Activated CD4-positive, alpha-beta T cell treated with anti-CD3 and anti-CD28 coated beads for 48 hours (primary cell): ENCODE measurements around the gene ITGB3.
"Not testable (repeated sequence)": the region's sequence is repeated elsewhere in the genome, so short reads cannot be mapped to it uniquely, and the experiment has no call there.

Source experiments
- DNase-seq: peaks from one replicate; pipeline ENCODE4 v3.0.0-alpha.2; 2020

The ITGB3 gene

DNA sequence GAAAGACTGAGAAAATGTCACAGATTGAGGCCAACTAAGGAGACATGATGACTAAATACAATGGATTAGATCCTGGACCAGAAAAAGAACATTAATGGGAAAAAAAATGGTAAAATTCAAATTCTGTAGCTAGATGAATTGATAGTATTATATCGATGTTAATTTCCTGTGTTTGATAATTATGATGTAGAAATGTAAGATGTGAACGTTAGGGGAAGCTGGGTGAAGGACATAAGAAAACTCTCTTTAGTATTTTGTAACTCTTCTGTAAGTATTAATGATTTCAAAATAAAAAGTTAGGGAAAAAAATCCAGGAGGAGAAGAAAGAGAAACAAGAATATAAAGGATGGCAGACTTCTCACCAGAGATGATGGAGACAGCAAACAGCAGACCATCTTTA lies 2.8 kb upstream of the ITGB3 start:
- no peak for DNase-seq

DNA sequence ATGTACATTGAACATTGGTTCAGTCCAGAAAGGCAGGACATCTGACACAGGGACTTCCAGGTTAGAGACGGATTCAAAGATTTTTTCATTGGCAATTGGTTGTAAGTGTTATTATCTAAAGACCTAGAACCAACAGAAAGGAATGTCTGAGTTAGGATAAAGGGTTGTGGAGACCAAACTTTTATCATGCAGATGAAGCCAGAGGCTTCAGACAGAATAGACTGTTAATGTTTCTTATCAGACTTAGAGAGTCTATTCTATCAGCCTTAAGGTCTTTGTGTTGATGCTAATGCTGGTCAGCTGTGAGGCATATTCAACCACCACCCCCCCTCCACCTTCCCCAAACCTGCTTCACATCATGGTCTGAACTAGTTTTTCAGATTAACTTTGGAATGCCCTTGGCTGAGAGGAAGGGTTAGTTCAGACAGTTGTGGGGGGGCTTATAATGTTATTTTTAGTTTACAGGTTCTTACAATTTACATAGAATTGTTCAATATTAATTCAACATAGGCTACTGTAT lies 2.1 kb upstream of the ITGB3 start:
- no peak for DNase-seq

DNA sequence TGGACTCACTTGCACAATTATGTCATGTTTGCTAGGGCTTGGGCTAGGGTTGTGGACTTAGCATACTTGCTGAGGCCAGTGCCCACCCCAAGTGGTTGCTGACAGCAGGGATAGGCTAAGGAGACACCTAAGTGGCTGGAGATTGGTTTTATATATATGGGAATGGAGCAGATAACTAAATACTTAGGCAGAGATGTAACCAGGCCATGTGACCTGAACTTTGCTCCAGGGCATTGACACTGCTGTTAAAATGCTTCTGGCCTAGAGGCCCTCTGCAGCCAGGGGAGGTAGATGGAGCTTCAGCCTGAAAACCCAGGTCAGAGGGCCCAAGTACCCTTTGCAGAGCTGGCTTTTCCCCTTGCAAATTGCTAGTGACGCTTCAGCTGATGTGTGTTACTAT lies 1.4 kb upstream of the ITGB3 start:
- no peak for DNase-seq

DNA sequence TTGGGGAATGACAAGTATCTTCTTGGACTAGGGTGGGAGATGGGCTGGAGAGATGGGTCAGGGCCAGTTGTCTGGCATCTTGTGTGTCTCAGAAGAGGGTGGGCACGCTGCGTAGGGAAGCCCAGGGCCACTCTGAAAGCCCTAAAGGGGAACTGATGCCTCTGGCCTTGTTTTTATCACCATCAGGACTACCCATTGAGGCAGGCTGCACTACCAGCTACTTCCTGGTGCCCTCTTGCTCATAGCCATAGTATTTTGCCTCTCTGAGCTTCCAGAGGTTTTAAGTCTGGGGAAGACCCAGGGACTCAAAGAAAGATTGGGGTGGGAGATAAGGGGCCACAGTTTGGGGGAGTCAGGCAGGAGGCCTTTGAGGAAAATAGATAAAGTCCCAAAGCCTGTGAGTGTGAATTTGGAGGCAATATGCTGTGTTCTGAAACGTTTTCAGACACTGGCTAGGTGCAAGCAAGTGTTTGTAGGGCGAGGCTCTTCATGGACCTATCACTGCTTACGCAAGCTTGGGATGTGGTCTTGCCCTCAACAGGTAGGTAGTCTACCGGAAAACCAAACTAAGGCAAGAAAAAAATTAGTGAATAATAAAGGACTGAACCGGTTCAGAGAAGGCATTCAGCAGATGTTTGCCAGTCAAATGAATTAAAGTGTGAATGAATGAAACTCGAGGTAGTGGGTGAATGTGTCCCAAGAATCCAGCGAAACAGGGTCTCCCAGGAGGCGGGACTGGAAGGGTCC lies 688 bp upstream of the ITGB3 start:
- no peak for DNase-seq

DNA sequence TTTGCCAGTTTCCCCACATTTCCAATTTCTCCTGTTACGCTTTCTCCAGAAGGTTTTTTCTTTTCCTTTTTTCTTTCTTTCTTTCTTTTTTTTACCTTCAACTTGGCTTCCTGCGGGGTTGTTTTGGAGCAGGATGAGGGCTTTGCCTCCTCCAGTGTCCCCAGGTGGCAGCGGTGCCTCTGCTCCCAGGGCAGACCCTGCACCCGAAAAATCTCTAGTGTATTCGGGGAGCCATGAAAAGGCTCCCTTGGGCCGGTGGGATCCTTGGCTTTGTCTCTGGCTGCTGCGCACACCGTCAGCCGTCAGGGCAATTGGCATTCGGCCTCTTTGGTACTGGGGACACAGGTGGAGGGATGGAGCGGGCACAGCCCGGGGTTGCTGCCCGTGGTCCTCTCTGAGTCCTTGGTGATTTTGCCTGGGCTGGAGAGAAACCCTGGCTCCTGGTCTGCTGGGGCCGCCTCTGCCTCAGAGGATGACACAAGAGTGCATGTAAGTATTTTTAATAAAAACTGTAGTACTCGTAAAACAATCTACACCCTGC lies 846 bp downstream of the ITGB3 start:
- DNase-seq, result no peak

DNA sequence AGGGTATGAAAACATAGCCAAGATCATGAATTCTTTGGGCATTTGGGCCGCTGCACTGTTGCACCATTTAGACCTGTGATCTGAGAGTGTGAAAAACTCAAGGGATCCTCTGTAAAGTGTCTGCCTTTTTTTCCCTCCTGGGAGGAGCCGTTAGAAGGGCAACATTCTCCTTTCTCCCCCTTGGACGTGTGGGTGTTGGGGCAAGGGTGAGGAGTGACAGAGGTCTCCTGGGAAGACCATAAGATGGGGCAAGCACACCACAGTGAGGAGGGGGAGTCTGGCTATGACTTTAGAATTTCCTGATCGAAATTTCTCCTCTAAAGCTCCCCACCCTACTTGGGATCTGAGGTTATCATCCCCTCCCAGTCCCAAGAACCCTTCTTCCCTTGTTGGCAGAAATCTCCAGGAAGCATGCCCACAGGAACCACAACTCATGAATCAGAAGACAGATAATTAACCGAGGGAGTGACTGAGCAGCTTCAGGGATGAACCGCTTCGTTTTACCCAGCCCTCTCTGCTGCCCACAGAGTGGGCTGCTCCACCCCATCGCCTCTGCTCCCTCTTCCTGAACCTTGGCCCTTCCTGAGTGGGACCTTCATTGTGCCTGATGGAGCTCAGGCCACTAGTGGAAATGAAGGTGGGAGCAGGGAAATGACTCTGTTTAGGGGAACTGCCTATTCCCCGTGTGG lies 4.2 kb downstream of the ITGB3 start:
- no peak for DNase-seq

DNA sequence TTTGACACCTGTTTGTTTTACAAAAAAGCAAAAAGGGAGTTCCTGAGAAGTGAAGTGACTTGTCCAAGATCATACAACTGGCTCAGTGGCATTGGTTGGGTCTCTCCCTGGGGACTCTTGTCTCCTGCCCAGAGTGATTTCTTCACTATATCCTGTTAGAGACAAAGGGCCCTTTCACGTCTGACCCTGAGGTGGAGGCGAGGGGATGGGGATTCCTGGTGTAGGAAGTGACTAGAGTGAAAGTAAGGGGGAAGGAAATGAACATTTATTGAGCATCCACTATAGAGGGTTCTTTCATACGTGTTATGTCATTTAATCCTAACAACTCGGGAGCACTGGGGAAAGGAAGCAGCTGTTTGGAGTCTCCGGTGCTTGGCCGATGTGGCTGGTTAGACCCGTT lies 9.0 kb downstream of the ITGB3 start:
- no peak for DNase-seq

DNA sequence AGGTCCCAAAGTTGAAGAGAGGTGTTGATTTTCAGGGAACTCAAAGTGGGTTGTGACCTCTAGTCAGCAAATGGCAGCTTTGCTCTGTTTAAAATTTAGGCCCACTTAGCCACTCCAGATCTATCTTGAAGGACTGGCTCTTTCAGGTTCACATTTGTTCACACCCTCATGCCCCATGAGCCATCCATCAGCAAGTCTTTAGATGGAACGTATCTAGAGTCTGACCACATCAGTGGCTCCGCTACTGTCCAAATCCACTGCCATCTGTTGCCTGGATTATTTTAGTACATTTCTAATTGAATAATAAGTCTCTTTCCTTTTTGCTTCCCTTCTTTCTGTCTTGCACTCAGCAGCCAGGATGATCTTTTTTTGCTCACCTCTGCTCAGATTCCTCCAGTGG lies 10.5 kb downstream of the ITGB3 start:
- no peak for DNase-seq

DNA sequence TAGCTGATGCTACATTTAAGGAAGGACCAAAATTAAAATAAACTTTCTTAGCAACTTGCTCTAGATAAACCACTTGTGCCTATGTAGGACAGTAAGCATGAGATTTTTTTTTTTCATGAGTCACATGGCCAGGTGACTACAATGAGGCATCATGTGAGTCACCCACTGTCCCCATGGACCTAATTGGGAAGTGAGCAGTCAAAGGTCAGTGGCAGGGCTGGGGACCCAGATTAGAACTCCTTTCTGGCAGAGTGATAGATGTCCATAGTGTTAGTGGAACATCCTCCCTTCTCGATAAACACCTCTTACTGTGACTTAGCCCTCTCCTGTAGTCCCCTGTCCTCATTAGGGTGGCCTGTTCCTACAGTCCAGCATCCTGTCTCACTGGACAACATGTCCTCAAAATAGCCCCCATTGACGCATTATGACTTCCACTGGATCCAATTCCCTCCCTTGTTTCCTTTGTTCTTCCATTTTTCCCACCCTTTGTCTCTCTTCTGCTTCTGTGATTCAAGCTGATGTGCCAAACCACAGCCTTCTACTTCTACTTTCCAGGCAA lies 12.4 kb downstream of the ITGB3 start:
- no peak for DNase-seq

DNA sequence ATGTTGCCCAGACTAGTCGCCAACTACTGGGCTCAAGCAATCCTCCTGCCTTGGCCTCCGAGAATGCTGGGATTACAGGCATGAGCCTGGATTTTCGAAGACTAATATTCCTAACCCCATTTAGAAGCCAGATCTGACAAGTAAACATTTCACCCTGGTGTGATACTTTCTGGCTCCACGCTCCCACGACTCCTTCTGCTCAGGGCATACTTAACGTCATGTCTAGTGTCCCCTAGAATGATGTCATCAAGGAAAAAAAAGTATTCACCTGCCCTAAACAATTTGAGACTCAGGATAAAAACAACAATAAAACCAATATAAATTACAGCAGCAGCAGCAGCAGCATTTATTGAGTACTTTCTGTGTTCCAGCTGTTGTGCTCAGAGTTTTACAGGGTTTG lies 13.2 kb downstream of the ITGB3 start:
- DNase-seq, result no peak

DNA sequence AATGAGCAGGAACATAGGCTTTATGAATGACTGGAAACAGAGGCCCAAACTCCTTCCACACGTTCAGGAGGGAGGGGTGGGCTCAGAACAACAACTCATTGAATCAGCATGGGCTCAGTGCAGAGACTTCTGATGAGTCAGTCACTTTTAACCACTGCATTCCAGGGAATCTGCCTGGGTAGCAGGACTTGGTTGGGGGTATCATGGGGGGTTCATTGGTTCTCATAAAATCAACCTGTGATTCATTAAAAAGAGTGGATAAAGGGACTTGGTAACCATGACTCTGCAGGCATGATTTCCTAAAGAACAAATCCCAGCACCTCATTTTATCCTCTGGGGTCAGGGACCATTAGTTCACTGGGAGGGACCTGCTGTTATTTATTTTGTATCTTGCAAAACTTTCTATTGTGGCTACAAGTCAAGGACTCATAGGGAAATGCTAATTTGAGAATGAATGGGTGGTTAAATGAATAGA lies 13.8 kb downstream of the ITGB3 start:
- no peak for DNase-seq

DNA sequence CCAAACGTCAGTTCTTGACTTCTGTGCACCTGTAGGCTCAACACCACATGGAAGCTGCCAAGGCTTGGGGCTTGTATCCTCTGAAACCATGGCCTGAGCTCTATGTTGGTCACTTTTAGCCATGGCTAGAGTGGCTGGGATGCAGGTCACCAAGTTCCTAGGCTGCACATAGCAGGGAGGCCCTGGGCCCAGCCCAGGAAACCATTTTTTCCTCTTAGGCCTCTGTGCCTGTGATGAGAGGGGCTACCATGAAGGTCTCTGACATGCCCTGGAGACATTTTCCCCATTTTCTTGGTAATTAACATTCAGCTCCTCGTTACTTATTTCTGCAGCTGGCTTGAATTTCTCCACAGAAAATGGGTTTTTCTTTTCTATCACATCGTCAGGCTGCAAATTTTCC lies 15.3 kb downstream of the ITGB3 start:
- DNase-seq, result not testable (repeated sequence)

DNA sequence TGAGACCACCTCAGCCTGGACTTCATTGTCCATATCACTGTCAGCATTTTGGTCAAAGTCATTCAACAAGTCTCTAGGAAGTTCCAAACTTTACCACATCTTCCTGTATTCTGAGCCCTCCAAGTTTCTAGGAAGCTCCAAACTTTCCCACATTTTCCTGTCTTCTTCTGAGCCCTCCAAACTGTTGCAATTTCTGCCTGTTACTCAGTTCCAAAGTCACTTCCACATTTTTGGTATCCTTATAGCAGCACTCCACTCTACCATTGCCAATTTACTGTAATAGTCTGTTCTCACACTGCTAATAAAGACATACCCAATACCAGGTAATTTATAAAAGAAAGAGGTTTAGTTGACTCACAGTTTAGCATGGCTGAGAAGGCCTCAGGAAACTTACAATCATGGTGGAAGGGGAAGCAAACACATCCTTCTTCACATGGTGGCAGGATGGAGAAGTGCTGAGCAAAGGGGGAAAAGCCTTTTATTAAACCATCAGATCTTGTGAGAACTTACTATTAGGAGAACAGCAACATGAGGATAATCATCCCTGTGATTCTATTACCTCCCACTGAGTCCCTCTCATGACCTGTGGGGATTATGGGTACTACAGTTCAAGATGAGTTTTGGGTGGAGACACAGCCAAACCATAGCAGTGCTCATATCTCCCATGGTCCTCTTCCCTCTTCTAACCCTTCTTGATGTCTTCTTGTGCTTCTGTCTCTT lies 16.1 kb downstream of the ITGB3 start:
- not testable (repeated sequence) for DNase-seq

DNA sequence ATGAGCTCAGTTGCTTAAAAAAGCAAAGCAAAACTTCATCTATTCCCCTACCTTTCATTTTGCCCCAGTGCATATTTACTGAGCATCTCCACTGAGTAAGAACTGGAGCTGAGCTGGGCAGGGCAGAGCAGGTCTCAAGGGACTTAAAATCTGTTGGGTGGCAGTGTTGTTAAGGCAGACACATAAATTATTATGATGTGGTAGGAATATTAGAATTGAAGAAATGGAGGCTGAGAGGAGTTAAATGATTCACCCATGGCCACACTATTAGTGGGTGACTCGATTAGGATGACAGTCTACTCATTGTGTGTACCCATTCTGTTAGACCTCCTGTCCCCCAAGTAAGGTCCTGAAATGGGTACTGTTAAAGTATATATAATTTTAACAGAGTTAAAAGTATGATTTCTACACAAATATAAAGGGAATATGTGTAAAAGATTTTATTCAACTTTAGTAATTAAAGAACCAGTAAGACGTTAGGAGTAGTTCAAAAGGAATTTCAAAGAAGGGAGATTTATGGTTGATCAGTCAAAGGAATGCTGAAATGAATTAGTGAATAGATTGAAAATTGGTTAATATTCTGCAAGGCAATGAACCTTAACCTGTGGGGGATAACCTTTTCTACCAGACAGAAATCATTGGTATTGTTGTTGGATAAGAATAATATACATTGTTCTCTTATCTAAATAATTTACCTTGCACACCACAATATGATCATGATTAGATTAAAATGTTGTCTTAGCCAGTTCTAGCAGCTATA lies 17.5 kb downstream of the ITGB3 start:
- no peak for DNase-seq

DNA sequence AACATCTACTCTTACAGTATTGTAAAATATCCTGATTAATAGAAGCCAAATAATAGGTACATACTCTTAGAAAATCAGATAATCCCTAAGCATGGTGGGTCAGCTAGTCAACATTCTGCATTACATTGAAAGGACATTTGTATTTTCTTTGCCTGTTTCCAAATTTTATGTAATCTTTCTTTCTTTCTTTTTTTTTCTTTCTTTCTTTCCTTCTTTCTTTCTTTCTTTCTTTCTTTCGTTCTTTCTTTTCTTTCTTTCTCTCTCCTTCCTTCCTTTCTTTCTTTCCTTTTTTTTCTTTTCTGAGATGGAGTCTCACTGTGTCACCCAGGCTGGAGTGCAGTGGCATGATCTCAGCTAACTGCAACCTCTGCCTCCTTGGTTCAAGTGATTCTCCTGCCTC lies 18.9 kb downstream of the ITGB3 start:
- no peak for DNase-seq

DNA sequence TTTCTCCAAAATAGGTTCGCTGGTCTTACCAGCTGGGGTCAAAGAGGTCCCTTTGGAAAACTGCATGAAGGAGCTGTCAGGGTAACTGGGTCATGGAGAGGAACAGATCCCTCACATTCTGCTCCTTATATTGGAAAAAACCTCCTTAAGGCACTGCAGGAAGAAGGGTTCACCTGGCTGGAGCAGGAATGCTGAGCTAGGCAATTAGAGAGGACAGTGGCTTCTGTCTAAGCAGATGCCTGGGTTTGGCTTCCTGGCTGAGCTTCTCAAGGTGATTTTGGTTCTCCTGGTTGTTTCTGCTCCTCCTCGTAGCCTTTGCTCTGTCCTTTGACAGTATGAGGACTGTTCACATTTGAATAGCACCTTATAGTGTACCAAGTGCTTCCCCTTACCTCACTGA lies 19.6 kb downstream of the ITGB3 start:
- DNase-seq, result no peak

DNA sequence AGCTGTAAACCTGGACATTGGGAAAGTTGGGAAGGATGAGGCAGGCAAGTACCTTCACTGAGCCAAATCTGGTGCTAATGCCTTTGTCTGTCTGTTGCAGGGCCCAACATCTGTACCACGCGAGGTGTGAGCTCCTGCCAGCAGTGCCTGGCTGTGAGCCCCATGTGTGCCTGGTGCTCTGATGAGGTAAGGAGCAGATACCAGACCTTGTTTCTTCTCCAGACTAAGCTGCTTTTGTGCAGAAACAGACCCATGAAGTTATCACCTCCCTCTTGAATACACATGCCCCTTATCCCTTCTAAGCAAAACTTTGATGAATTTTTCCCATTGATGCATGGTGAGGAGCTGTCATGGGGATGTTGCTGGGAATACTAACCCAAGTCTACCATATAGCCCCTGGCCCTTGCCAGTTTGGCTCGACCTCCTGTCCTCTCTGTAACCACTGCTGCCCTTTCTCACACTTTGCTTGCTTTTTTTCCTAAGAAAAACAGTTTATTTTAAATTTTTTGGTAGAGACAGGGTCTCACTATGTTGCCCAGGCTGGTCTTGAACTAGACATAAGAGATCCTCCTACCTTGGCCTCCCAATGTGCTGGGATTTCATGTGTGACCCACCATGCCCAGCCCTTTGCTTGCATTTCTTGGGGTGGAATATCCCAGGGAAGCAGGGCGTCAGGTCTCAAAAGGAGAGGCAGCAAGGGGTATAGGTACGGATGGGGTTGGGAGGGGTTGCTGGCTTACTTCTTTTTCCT lies 20.9 kb downstream of the ITGB3 start:
- DNase-seq, result no peak

DNA sequence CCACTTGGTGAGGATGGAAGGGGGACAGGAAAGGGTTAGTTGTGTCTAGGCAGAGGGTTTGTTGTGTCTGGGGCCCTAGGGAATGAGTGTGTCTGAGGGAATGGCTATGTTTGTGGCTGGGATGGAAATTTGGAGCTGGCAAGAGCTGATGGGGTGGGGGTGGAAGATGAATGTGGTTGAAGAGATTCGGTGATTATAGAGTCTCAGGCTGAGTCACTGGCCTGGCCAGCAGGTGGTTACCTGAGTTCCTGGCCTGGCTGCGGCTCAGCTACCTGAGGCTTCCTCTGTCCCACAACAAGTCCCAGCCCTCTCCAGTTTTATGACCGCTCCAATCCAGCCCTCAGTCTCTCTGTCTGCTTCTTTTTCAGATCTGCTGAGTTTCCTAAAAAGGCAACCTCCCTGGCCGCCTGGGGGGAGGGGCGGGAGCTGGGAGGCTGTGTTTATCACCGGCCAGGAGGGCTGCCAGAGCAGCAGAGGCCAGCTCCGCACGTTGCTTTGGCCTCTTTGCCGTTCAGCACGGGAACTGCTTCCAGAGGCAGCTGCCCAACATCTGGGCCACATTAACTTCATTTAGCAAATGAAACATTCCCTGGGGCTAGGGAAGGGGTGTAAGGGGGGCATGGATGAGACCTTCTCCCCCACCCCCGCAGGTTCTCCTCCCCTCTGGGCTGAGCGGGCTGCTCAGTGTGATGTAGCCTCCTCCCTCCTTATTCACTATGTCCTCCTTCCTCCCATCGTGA lies 21.8 kb downstream of the ITGB3 start:
- no peak for DNase-seq

DNA sequence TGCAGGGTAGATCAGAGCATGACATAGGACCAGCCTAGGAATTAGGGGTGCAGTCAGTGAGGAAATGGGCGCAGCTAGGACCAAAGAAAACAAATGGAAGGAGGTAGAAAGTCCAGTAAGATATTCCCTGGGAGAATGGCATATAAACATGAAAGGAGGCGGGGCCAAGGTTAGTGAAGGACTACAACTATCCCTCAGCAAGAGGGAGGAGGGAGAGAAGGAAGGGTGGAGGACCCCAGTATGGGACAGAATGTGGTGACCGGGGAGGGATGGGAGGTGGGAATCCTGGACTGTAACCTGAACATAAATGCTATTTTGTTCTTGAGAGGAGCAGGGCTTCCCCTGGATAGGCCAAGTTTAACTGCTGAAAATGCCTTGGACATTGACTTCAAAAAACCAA lies 22.8 kb downstream of the ITGB3 start:
- DNase-seq, result no peak

DNA sequence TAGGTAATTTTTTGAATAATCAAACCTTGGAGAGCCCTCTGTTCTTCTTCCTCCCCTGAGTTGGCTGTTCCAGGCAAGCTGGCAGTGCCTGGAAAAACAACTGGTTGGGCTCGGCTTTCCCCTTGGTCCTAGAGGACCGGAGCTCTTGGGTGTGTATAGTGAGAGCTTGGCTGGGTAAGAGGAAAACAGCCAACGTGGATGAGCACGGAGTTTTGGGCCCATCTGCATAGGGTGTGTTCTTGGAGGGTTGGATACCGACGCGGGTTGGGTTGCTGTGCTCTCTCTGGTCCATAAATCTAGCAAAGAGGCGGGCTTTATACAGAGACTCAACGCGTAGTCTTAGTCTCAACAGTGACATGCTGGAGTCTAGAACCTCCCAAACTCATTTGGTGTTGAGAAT lies 23.2 kb downstream of the ITGB3 start:
- DNase-seq, result no peak

DNA sequence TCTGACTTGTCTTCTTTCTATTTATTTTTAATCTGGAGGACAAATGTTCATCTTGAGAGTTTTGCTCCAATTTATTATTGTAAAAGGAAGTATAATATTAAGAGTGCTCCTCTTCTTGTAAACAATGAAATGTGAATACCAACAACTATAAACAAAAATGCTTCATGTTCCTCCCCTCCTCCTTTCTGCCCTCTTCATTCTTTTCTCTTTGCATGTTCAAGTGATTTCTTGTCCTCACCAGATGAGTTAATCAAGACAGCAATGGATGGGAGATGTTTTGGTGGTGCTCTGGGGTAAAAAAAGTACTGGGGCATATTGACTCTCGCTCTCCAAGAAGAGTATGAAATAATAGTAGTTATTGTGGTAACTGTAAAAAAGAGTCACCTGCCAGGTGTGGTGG lies 24.3 kb downstream of the ITGB3 start:
- no peak for DNase-seq
